Measurements from ENCODE around the gene PLA2R1.
"Not testable (repeated sequence)": the region's sequence is repeated elsewhere in the genome, so short reads cannot be mapped to it uniquely, and the experiment has no call there.

The PLA2R1 gene

DNA sequence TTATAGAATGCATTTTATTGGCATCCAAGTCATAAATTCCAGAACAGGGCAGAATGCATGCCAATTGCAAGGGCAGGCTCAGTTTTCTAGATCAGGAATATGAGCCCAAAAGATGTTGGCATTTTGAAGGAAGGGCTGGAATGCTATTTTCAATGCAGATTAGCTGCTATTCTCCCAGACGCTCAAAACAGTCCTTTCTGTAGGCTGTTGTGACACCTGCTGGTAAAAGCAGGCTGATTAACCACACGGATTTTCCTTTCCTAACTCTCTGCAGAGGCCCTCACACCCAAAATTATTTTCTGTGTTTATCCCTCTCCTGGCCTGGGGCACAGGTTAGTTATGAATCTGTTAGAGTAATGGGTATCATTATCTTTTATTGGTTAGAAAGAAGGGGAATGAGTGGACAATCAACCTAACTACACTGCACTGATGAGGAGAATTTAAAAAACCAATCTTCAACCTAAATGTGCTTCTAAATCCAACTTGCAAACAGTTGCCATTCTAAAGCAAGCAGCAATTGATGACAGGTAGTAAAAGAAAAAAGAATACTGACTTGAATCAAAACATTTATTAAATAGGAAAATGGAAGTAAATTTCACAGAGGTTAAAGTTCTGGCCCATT is 94.0 kb downstream of the PLA2R1 start:
- Histone ChIP-seq H3K4me3 (ENCODE audit: insufficient read depth, low read depth, low read length) (no peak overlapping the region), H3K36me3 (ENCODE audit: control insufficient read depth, insufficient read depth, low read length) (no peaks in the 10 kb centered on the region), H3K27ac (ENCODE audit: insufficient read depth, low read depth, low read length, poor library complexity, severe bottlenecking) (no peak overlapping the region), H3K9me3 (ENCODE audit: control insufficient read depth, low read length) (no peaks in the 10 kb centered on the region), H3K4me1 (ENCODE audit: control insufficient read depth, insufficient read depth, low read length) (no peaks in the 10 kb centered on the region), H3K27me3 (ENCODE audit: control insufficient read depth, insufficient read depth, low read length, poor library complexity, severe bottlenecking) (no peaks in the 10 kb centered on the region)
- 1 to 4% methylated on average over 2 of the region's 2 CpGs for WGBS, 2 experiments

DNA sequence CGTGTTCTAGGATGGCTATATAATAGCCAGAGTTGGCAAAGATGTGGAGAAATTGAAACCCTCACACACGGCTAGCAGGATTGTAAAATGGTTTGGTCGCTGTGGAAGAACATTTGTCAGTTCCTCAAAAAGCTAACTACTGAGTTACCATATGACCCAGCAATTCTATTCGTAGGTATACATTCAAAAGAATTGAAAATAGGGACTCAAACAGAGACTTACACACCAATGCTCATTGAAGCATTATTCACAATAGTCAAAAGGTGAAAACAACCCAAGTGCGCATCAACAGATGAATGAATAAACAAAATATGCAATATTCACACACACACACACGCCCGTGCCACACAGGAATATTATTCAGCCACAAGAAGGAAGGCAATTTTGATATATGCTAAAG is 98.7 kb downstream of the PLA2R1 start:
- Histone ChIP-seq H3K9me3 (ENCODE audit: control insufficient read depth, low read length) (no peaks in the 10 kb centered on the region), H3K27ac (ENCODE audit: insufficient read depth, low read depth, low read length, poor library complexity, severe bottlenecking) (no peak overlapping the region), H3K27me3 (ENCODE audit: control insufficient read depth, insufficient read depth, low read length, poor library complexity, severe bottlenecking) (no peaks in the 10 kb centered on the region), H3K4me3 (ENCODE audit: insufficient read depth, low read depth, low read length) (no peak overlapping the region), H3K36me3 (ENCODE audit: control insufficient read depth, insufficient read depth, low read length) (no peaks in the 10 kb centered on the region), H3K4me1 (ENCODE audit: control insufficient read depth, insufficient read depth, low read length) (no peaks in the 10 kb centered on the region)
- WGBS, 2 experiments, result 91 to 95% methylated on average over 7 of the region's 7 CpGs

GRCh38 chr2:159962513-159962912 is 99.9 kb downstream of the PLA2R1 start:
- H3K9me3 ChIP-seq (ENCODE audit: control insufficient read depth, low read length); H3K27me3 ChIP-seq (ENCODE audit: control insufficient read depth, insufficient read depth, low read length, poor library complexity, severe bottlenecking); H3K4me3 ChIP-seq (ENCODE audit: insufficient read depth, low read depth, low read length); H3K36me3 ChIP-seq (ENCODE audit: control insufficient read depth, insufficient read depth, low read length); H3K27ac ChIP-seq (ENCODE audit: insufficient read depth, low read depth, low read length, poor library complexity, severe bottlenecking); H3K4me1 ChIP-seq (ENCODE audit: control insufficient read depth, insufficient read depth, low read length): not testable (repeated sequence)

DNA sequence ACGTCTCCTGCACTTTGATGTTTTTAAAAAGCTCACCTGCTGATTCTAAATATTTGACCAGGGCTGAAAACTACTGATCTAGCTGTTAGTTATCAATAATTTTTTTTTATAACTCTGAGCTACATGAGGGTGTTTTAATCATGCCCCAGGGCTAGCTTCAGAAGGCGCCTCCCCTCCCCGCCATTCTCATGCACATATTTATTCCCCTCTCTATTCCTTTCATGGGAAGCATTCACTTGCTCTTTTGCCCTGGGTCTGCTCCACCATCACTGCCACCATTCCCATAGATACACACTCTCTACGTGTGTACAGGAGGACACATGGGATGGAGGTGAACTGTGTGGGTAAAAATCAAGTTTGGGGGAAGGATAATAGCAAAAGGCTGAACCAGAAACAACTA is 101.0 kb downstream of the PLA2R1 start:
- H3K27ac ChIP-seq (ENCODE audit: insufficient read depth, low read depth, low read length, poor library complexity, severe bottlenecking), result no peak overlapping the region
- no peak overlapping the region for H3K4me3 ChIP-seq (ENCODE audit: insufficient read depth, low read depth, low read length)
- no peaks in the 10 kb centered on the region for H3K9me3 ChIP-seq (ENCODE audit: control insufficient read depth, low read length)
- 52 to 58% methylated on average over 3 of the region's 4 CpGs for WGBS, 2 experiments
- H3K27me3 ChIP-seq (ENCODE audit: control insufficient read depth, insufficient read depth, low read length, poor library complexity, severe bottlenecking), result no peaks in the 10 kb centered on the region
- no peaks in the 10 kb centered on the region for H3K4me1 ChIP-seq (ENCODE audit: control insufficient read depth, insufficient read depth, low read length)
- H3K36me3 ChIP-seq (ENCODE audit: control insufficient read depth, insufficient read depth, low read length), result no peaks in the 10 kb centered on the region

DNA sequence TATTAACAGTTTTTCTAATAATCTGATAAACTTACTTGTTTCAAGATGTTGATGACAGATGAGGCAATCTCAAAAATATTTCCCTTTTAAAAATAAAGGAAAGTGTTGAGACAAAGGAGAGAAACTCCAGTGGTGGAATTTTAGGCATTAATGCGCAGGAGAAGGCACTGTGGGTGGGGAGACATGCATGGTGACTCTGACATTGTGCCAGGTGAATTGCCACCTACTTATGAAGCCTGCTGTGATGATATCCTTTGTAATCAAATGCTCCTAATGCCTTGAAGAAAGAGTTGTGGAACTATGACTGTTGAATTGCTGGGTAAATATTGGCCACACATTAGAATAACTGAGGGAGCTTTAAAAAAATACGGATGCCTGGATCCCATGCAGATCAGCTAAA is 101.4 kb downstream of the PLA2R1 start:
- H3K36me3 ChIP-seq (ENCODE audit: control insufficient read depth, insufficient read depth, low read length), result no peaks in the 10 kb centered on the region
- 75 to 83% methylated on average over 2 of the region's 2 CpGs for WGBS, 2 experiments
- H3K4me3 ChIP-seq (ENCODE audit: insufficient read depth, low read depth, low read length), result no peak overlapping the region
- H3K27ac ChIP-seq (ENCODE audit: insufficient read depth, low read depth, low read length, poor library complexity, severe bottlenecking), result no peak overlapping the region
- H3K27me3 ChIP-seq (ENCODE audit: control insufficient read depth, insufficient read depth, low read length, poor library complexity, severe bottlenecking), result no peaks in the 10 kb centered on the region
- H3K9me3 ChIP-seq (ENCODE audit: control insufficient read depth, low read length), result no peaks in the 10 kb centered on the region
- H3K4me1 ChIP-seq (ENCODE audit: control insufficient read depth, insufficient read depth, low read length), result no peaks in the 10 kb centered on the region

DNA sequence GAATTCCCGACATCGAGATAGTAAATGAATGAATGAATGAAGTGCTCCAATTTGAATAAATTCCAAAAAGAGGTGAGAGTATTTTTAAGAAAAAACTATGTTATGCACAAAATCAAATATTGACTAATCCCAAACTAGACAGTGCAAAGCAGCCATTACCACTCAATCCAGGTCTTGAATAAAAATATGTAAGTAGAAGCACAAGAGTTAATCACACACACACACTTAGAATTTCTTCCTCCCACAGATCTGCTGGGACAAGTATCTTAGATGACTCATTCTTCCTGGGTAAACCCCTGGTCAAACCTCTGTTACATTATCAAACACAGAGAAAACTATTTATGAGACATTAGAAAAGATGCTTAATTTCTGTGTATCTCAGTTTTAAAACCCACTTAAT is 102.0 kb downstream of the PLA2R1 start:
- no peak overlapping the region for H3K27ac ChIP-seq (ENCODE audit: insufficient read depth, low read depth, low read length, poor library complexity, severe bottlenecking)
- no peaks in the 10 kb centered on the region for H3K9me3 ChIP-seq (ENCODE audit: control insufficient read depth, low read length)
- no peaks in the 10 kb centered on the region for H3K4me1 ChIP-seq (ENCODE audit: control insufficient read depth, insufficient read depth, low read length)
- WGBS, 2 experiments, result 93 to 100% methylated on average over 2 of the region's 2 CpGs
- H3K4me3 ChIP-seq (ENCODE audit: insufficient read depth, low read depth, low read length), result no peak overlapping the region
- H3K36me3 ChIP-seq (ENCODE audit: control insufficient read depth, insufficient read depth, low read length), result no peaks in the 10 kb centered on the region
- H3K27me3 ChIP-seq (ENCODE audit: control insufficient read depth, insufficient read depth, low read length, poor library complexity, severe bottlenecking), result no peaks in the 10 kb centered on the region

- no peak overlapping the region for H3K27ac ChIP-seq (ENCODE audit: insufficient read depth, low read depth, low read length, poor library complexity, severe bottlenecking)
- no peaks in the 10 kb centered on the region for H3K4me1 ChIP-seq (ENCODE audit: control insufficient read depth, insufficient read depth, low read length)
- no peaks in the 10 kb centered on the region for H3K27me3 ChIP-seq (ENCODE audit: control insufficient read depth, insufficient read depth, low read length, poor library complexity, severe bottlenecking)
- WGBS, 2 experiments, result 87 to 93% methylated on average over 2 to 3 of the region's 3 CpGs
- H3K4me3 ChIP-seq (ENCODE audit: insufficient read depth, low read depth, low read length), result no peak overlapping the region
- H3K9me3 ChIP-seq (ENCODE audit: control insufficient read depth, low read length), result no peaks in the 10 kb centered on the region
- H3K36me3 ChIP-seq (ENCODE audit: control insufficient read depth, insufficient read depth, low read length), result no peaks in the 10 kb centered on the region
These were observed 103.3 kb downstream of the PLA2R1 start for GRCh38 chr2:159959136-159959535.

- Histone ChIP-seq H3K4me3 (ENCODE audit: insufficient read depth, low read depth, low read length) (no peak overlapping the region), H3K27me3 (ENCODE audit: control insufficient read depth, insufficient read depth, low read length, poor library complexity, severe bottlenecking) (no peaks in the 10 kb centered on the region), H3K36me3 (ENCODE audit: control insufficient read depth, insufficient read depth, low read length) (no peaks in the 10 kb centered on the region), H3K27ac (ENCODE audit: insufficient read depth, low read depth, low read length, poor library complexity, severe bottlenecking) (no peak overlapping the region), H3K9me3 (ENCODE audit: control insufficient read depth, low read length) (no peaks in the 10 kb centered on the region), H3K4me1 (ENCODE audit: control insufficient read depth, insufficient read depth, low read length) (no peaks in the 10 kb centered on the region)
- WGBS, 2 experiments, result 95 to 100% methylated on average over 1 to 2 of the region's 2 CpGs
These were observed 109.1 kb downstream of the PLA2R1 start for GRCh38 chr2:159953136-159953823.

DNA sequence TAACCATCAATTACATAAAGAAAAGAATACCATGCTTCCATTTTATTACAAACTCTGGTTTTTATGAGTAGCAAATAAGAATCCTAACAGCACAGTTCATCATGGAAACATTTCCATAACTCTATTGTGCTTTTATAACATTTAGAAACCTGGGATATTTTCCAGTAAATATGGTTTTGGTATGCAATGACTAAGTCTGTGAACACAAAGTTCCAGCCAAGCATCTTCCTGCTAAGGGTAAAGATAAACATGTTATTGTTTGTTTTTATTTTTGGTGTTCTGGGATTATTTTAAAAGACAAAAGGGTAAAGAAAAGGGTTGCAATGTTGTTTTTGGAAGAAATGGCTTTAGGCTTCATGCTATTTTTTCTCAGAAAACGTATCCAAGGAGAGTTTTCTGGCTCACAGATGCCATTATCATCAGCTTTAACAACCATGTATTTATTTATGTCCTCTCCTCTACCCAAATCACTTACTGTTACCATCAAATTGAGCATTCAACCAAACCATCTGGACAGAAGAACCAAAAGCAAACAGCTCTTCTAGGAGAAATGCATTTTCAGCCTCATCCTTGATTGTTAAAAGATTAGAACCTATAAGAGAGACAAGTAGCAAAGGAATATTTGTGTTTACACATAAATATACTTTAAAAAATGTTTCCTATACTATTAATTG is 116.0 kb downstream of the PLA2R1 start:
- Histone ChIP-seq H3K27ac (ENCODE audit: insufficient read depth, low read depth, low read length, poor library complexity, severe bottlenecking) (no peak overlapping the region), H3K9me3 (ENCODE audit: control insufficient read depth, low read length) (no peaks in the 10 kb centered on the region), H3K4me3 (ENCODE audit: insufficient read depth, low read depth, low read length) (no peak overlapping the region), H3K4me1 (ENCODE audit: control insufficient read depth, insufficient read depth, low read length) (no peaks in the 10 kb centered on the region), H3K27me3 (ENCODE audit: control insufficient read depth, insufficient read depth, low read length, poor library complexity, severe bottlenecking) (no peaks in the 10 kb centered on the region), H3K36me3 (ENCODE audit: control insufficient read depth, insufficient read depth, low read length) (no peaks in the 10 kb centered on the region)
- WGBS, 2 experiments, result 72 to 86% methylated on average over 1 of the region's 1 CpG

GRCh38 chr2:159944874-159945273 is 117.5 kb downstream of the PLA2R1 start:
- Histone ChIP-seq H3K4me1 (ENCODE audit: control insufficient read depth, insufficient read depth, low read length) (no peaks in the 10 kb centered on the region), H3K36me3 (ENCODE audit: control insufficient read depth, insufficient read depth, low read length) (no peaks in the 10 kb centered on the region), H3K4me3 (ENCODE audit: insufficient read depth, low read depth, low read length) (no peak overlapping the region), H3K9me3 (ENCODE audit: control insufficient read depth, low read length) (no peaks in the 10 kb centered on the region), H3K27ac (ENCODE audit: insufficient read depth, low read depth, low read length, poor library complexity, severe bottlenecking) (no peak overlapping the region), H3K27me3 (ENCODE audit: control insufficient read depth, insufficient read depth, low read length, poor library complexity, severe bottlenecking) (no peaks in the 10 kb centered on the region)
- 94 to 96% methylated on average over 2 of the region's 2 CpGs for WGBS, 2 experiments
